ENCODE results near the gene IGSF8.

DNA sequence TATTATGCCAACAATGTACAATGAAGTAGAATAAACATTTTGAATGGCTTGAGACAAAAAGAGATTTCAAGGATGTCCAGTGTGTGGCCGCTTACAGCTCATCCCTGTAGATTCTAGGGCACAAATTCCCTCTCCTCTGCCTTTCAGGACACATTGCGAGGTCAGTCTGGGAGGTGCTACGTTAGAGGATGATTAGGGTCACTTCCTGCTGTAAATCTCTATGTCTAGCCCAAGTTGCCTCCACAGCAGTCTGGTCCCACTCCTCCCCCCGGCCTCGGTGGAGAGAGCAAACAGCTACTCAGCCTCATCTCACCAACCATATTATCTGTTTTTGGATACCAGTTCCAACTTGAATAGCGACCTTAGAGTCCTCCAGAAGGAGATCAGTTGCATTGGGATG, 45.5 kb downstream of the IGSF8 start:
- TF ChIP-seq CTCF (IDR thresholded peaks at IDR 0.05), result no peak
- no peak for TF ChIP-seq POLR2A (IDR thresholded peaks at IDR 0.05)

Data from thyroid gland (tissue), 4 donors.